KMS-11 (cell line): ENCODE results near the gene GPA33.

Source experiments
- H2AFZ ChIP-seq: fragments of 200-600 bp; sonication (generic); 2 replicates; pipeline ENCODE4 v1.6.1; 2016; ENCODE audit warnings: antibody characterized with exemption, mixed run types, low read depth
- H3K27ac ChIP-seq: fragments of 200-600 bp; sonication (generic); 2 replicates; pipeline ENCODE4 v1.6.1; 2016; ENCODE audit warnings: mild to moderate bottlenecking, mixed run types
- H3K27me3 ChIP-seq: fragments of 200-600 bp; sonication (generic); 2 replicates; pipeline ENCODE4 v1.6.1; 2017; ENCODE audit warnings: mild to moderate bottlenecking, low read depth, mixed run types, moderate library complexity; ENCODE audit not compliant: insufficient read depth
- H3K36me3 ChIP-seq: fragments of 200-600 bp; sonication (generic); 2 replicates; pipeline ENCODE4 v1.6.1; 2017; ENCODE audit warnings: mild to moderate bottlenecking, mixed run types; ENCODE audit not compliant: insufficient read depth
- H3K4me1 ChIP-seq: fragments of 200-600 bp; sonication (generic); 2 replicates; pipeline ENCODE4 v1.6.1; 2016; ENCODE audit warnings: mild to moderate bottlenecking, low read depth, mixed run types; ENCODE audit not compliant: poor library complexity, severe bottlenecking
- H3K4me2 ChIP-seq: fragments of 200-600 bp; sonication (generic); 2 replicates; pipeline ENCODE4 v1.7.0; 2016; ENCODE audit warnings: mild to moderate bottlenecking, mixed run types
- H3K4me3 ChIP-seq: fragments of 200-600 bp; sonication (generic); IDR thresholded peaks from 2 replicates; pipeline ENCODE4 v1.6.1; 2017; ENCODE audit warnings: low read depth, low read length, mixed read lengths; ENCODE audit not compliant: insufficient read depth
- H3K79me2 ChIP-seq: fragments of 200-600 bp; sonication (generic); 2 replicates; pipeline ENCODE4 v1.6.1; 2016; ENCODE audit warnings: low read depth, mixed run types; ENCODE audit not compliant: insufficient read depth
- H3K9ac ChIP-seq: fragments of 200-600 bp; sonication (generic); 2 replicates; pipeline ENCODE4 v1.6.1; 2016; ENCODE audit warnings: mild to moderate bottlenecking, mixed run types
- H4K20me1 ChIP-seq: fragments of 200-600 bp; sonication (generic); 2 replicates; pipeline ENCODE4 v1.6.1; 2016; ENCODE audit warnings: mild to moderate bottlenecking, mixed run types; ENCODE audit not compliant: insufficient read depth
- CTCF ChIP-seq: fragments of 200-600 bp; sonication (generic); conservative IDR thresholded peaks from 2 replicates; pipeline ENCODE4 v1.6.1; 2017; ENCODE audit warnings: low read depth, mild to moderate bottlenecking, antibody characterized with exemption, low read length, moderate library complexity, mixed read lengths

The GPA33 gene

GRCh38 chr1:167077128-167077867 lies 12.9 kb downstream of the GPA33 start:
- Histone ChIP-seq H4K20me1 (no peaks in the 10 kb centered on the region), H3K36me3 (no peaks in the 10 kb centered on the region), H3K27ac (no peak overlapping the region), H3K79me2 (no peaks in the 10 kb centered on the region), H3K27me3 (no peaks in the 10 kb centered on the region), H2AFZ (no peak overlapping the region), H3K4me1 (no peaks in the 10 kb centered on the region), H3K4me3 (no peak overlapping the region), H3K9ac (no peak overlapping the region), H3K4me2 (no peak overlapping the region)
- no peak for TF ChIP-seq CTCF

- Histone ChIP-seq H2AFZ (no peak overlapping the region), H3K79me2 (no peaks in the 10 kb centered on the region), H3K9ac (no peak overlapping the region), H3K4me3 (no peak overlapping the region), H4K20me1 (no peaks in the 10 kb centered on the region), H3K27ac (no peak overlapping the region), H3K36me3 (no peaks in the 10 kb centered on the region), H3K4me2 (no peak overlapping the region), H3K27me3 (no peaks in the 10 kb centered on the region), H3K4me1 (no peaks in the 10 kb centered on the region)
- TF ChIP-seq CTCF: no peak
Observed at GRCh38 chr1:167076136-167076710, 14.0 kb downstream of the GPA33 start.

- TF ChIP-seq CTCF: no peak
- no peak overlapping the region for H3K4me2 ChIP-seq
- H3K36me3 ChIP-seq: no peaks in the 10 kb centered on the region
- H3K9ac ChIP-seq: no peak overlapping the region
- peaks cover 8% of the 10 kb centered on the region for H3K4me1 ChIP-seq
- no peak overlapping the region for H3K4me3 ChIP-seq
- no peaks in the 10 kb centered on the region for H3K27me3 ChIP-seq
- H3K27ac ChIP-seq: no peak overlapping the region
- H2AFZ ChIP-seq: no peak overlapping the region
- no peaks in the 10 kb centered on the region for H4K20me1 ChIP-seq
- H3K79me2 ChIP-seq: no peaks in the 10 kb centered on the region
Observed at GRCh38 chr1:167071286-167071685, 18.9 kb downstream of the GPA33 start.

GRCh38 chr1:167068761-167069160 lies 21.4 kb downstream of the GPA33 start:
- Histone ChIP-seq H3K36me3 (no peaks in the 10 kb centered on the region), H3K4me3 (no peak overlapping the region), H3K79me2 (no peaks in the 10 kb centered on the region), H4K20me1 (no peaks in the 10 kb centered on the region), H3K4me2 (no peak overlapping the region), H3K4me1 (peaks cover 10% of the 10 kb centered on the region), H3K9ac (no peak overlapping the region), H3K27ac (no peak overlapping the region), H2AFZ (no peak overlapping the region), H3K27me3 (no peaks in the 10 kb centered on the region)
- TF ChIP-seq CTCF: no peak
